Keratinocyte (primary cell): ENCODE data around the gene FGF12.

ENCODE experiments used
- CTCF ChIP-seq, 3 experiments: IDR thresholded peaks in 1 of 3; conservative IDR thresholded peaks in 1 of 3; optimal IDR thresholded peaks in 1 of 3; 2 replicates in 2 of 3; 3 replicates in 1 of 3; pipeline versions ENCODE3 to v1.5.1; 2011; ENCODE audit warnings: low read length in 3 of 3, mild to moderate bottlenecking in 3 of 3, moderate library complexity in 2 of 3, control low read depth in 1 of 3, inconsistent platforms in 1 of 3; ENCODE audit not compliant: insufficient read depth in 2 of 3; ENCODE audit errors: extremely low read depth in 1 of 3
- EZH2 ChIP-seq: IDR thresholded peaks from one replicate; pipeline ENCODE4 v1.6.1; 2012; ENCODE audit warnings: inconsistent platforms, mild to moderate bottlenecking, low read length, moderate library complexity

- TF ChIP-seq CTCF (optimal IDR thresholded peaks at IDR 0.05 in 1 of 3, IDR thresholded peaks at IDR 0.05 in 1 of 3, conservative IDR thresholded peaks at IDR 0.05 in 1 of 3; ENCODE audit: extremely low read depth in 1 of 3, insufficient read depth in 2 of 3, low read length in 3 of 3) = no peak
- no peak for TF ChIP-seq EZH2
Observed at GRCh38 chr3:192715126-192715525, 12.2 kb downstream of the FGF12 start.
